B cell (primary cell): ENCODE measurements around the gene ZC3H18. TPM values are rescaled to one million over a fixed set of nuclear protein-coding genes. Genes with fewer than 3 reads are reported as not detected.

Experiments used
- ATAC-seq: fragments of 200-7000 bp; cut with Tn5 transposase; one replicate; pipeline ENCODE4 v1.10.0; 2021; ENCODE audit warnings: low read depth, mild to moderate bottlenecking, moderate number of reproducible peaks, moderate library complexity
- CTCF ChIA-PET: fragments of 350-600 bp; sonication (Branson Sonifier 250); formaldehyde crosslinking; loops from one replicate; lab custom pipeline; 2021; ENCODE audit warnings: antibody characterized with exemption, inconsistent platforms; lab: Charles Lee
- POLR2A ChIA-PET: fragments of 350-600 bp; sonication (Branson Sonifier 250); formaldehyde crosslinking; loops from one replicate; lab custom pipeline; 2021; ENCODE audit warnings: antibody characterized with exemption; lab: Charles Lee
- DNase-seq: peaks from one replicate; pipeline ENCODE4 v3.0.0; 2013
- H2AFZ ChIP-seq: 2 replicates; pipeline ENCODE4 v1.6.1; 2012; ENCODE audit warnings: mild to moderate bottlenecking, low read depth, low read length; ENCODE audit not compliant: insufficient read depth, poor library complexity, severe bottlenecking
- H3K27ac ChIP-seq, 2 donors: 1 replicate in 1 of 2; 2 replicates in 1 of 2; pipeline ENCODE4 v1.5.1; 2012 to 2013; ENCODE audit warnings: low read length in 2 of 2, mild to moderate bottlenecking in 2 of 2, moderate library complexity in 1 of 2
- H3K27me3 ChIP-seq, 4 experiments: fragments of 200-600 bp in 1 of 4; sonication (generic) in 1 of 4; replicated peaks in 1 of 4; 1 replicate in 2 of 4; 2 replicates in 2 of 4; pipeline versions ENCODE4 v1.6.1 to v1.7.0; 2013 to 2016; ENCODE audit warnings: low read length in 3 of 4, mild to moderate bottlenecking in 2 of 4, mixed read lengths in 1 of 4, moderate library complexity in 1 of 4; ENCODE audit not compliant: insufficient read depth in 4 of 4, control insufficient read depth in 3 of 4; ENCODE audit errors: control extremely low read depth in 1 of 4
- H3K36me3 ChIP-seq, 2 experiments: replicated peaks in 1 of 2; 1 replicate in 1 of 2; 2 replicates in 1 of 2; pipeline versions ENCODE4 v1.6.1 to v1.7.1; 2013; ENCODE audit warnings: low read length in 1 of 2; ENCODE audit not compliant: insufficient read depth in 2 of 2, control insufficient read depth in 1 of 2; ENCODE audit errors: control extremely low read depth in 1 of 2, extremely low read depth in 1 of 2
- H3K4me1 ChIP-seq, 2 donors: fragments of 200-600 bp in 1 of 2; sonication (generic) in 1 of 2; 1 replicate in 1 of 2; 2 replicates in 1 of 2; pipeline versions ENCODE4 v1.5.1 to v1.6.1; 2013 to 2017; ENCODE audit warnings: low read length in 2 of 2; ENCODE audit not compliant: control insufficient read depth in 2 of 2, insufficient read depth in 2 of 2
- H3K4me2 ChIP-seq: replicated peaks from 2 replicates; pipeline ENCODE3; 2012; ENCODE audit warnings: mild to moderate bottlenecking, low read depth, low read length; ENCODE audit not compliant: poor library complexity, severe bottlenecking
- H3K4me3 ChIP-seq, 5 experiments: fragments of 200-600 bp in 1 of 5; sonication (generic) in 1 of 5; 1 replicate in 3 of 5; 2 replicates in 2 of 5; pipeline versions ENCODE4 v1.5.1 to v1.7.0; 2011 to 2016; ENCODE audit warnings: low read length in 4 of 5, mild to moderate bottlenecking in 4 of 5, low read depth in 2 of 5, control low read depth in 1 of 5, moderate library complexity in 1 of 5; ENCODE audit not compliant: insufficient read depth in 1 of 5; ENCODE audit errors: control extremely low read depth in 1 of 5, extremely low read depth in 1 of 5
- H3K79me2 ChIP-seq: fragments of 200-600 bp; sonication (generic); one replicate; pipeline ENCODE4 v1.6.0; 2016; ENCODE audit warnings: low read length; ENCODE audit not compliant: control insufficient read depth, insufficient read depth
- H3K9ac ChIP-seq: fragments of 200-600 bp; sonication (generic); 2 replicates; pipeline ENCODE4 v1.6.1; 2017; ENCODE audit warnings: mild to moderate bottlenecking, low read length, moderate library complexity
- H3K9me3 ChIP-seq, 3 donors: one replicate each; pipeline versions ENCODE4 v1.6.1 to v1.7.1; 2013; ENCODE audit warnings: low read length in 2 of 3; ENCODE audit not compliant: control insufficient read depth in 2 of 3, insufficient read depth in 1 of 3; ENCODE audit errors: control extremely low read depth in 1 of 3
- H4K20me1 ChIP-seq: 2 replicates; pipeline ENCODE4 v1.6.0; 2012; ENCODE audit warnings: mild to moderate bottlenecking, low read length; ENCODE audit not compliant: insufficient read depth, control insufficient read depth, poor library complexity, severe bottlenecking
- H3K27ac Mint-ChIP-seq: one replicate; pipeline ENCODE4 v1.8.0; 2021; ENCODE audit warnings: mixed read lengths
- H3K27me3 Mint-ChIP-seq: one replicate; pipeline ENCODE4 v1.8.0; 2021; ENCODE audit warnings: mixed read lengths
- H3K4me1 Mint-ChIP-seq: one replicate; pipeline ENCODE4 v1.8.0; 2021; ENCODE audit warnings: mixed read lengths
- H3K4me3 Mint-ChIP-seq: one replicate; pipeline ENCODE4 v1.8.0; 2021; ENCODE audit warnings: mixed read lengths
- H3K9me3 Mint-ChIP-seq: one replicate; pipeline ENCODE4 v1.8.0; 2022; ENCODE audit warnings: mixed read lengths; ENCODE audit not compliant: insufficient read depth
- EZH2 ChIP-seq: IDR thresholded peaks from 2 replicates; pipeline ENCODE4 v1.6.1; 2012; ENCODE audit warnings: borderline replicate concordance, low read depth, mild to moderate bottlenecking, moderate library complexity, low read length; ENCODE audit not compliant: insufficient read depth, poor library complexity, severe bottlenecking
- WGBS: methylation state at CpG from one replicate; pipeline ENCODE4 v1.1.5; 2013; ENCODE audit warnings: missing lambda C conversion rate; ENCODE audit not compliant: insufficient coverage; 5-methylcytosine and 5-hydroxymethylcytosine counted together
- intact Hi-C: fragments of 100-400 bp; cut with micrococcal nuclease; formaldehyde crosslinking; loops from one replicate; pipeline ENCODE4 v1.10.0; 2022
- polyA plus RNA-seq: library from polyadenylated mRNA; depleted of rRNA; stranded (reverse); fragments of >200 nt; gene quantifications from 2 replicates; pipeline ENCODE4 v1.2.3, GENCODE V29; 2012
- total RNA-seq, 2 donors: library from RNA; stranded (reverse); fragments of 120-200 nt in 1 of 2; gene quantifications; 1 replicate in 1 of 2; 2 replicates in 1 of 2; pipeline versions ENCODE4 v1.2.3 to v1.2.4, GENCODE V29; 2013 to 2022
- TF ChIP-seq, protein P1 (sequence below): fragments of 200-600 bp; IDR thresholded peaks from one replicate; pipeline ENCODE4 v1.8.0; 2022; ENCODE audit warnings: antibody characterized with exemption, mild to moderate bottlenecking

The ZC3H18 gene
- total and polyA plus RNA-seq, 2 donors (not counting 1 experiment from before 2014, with no cell fraction given), result 40.4 to 74.2 TPM

DNA sequence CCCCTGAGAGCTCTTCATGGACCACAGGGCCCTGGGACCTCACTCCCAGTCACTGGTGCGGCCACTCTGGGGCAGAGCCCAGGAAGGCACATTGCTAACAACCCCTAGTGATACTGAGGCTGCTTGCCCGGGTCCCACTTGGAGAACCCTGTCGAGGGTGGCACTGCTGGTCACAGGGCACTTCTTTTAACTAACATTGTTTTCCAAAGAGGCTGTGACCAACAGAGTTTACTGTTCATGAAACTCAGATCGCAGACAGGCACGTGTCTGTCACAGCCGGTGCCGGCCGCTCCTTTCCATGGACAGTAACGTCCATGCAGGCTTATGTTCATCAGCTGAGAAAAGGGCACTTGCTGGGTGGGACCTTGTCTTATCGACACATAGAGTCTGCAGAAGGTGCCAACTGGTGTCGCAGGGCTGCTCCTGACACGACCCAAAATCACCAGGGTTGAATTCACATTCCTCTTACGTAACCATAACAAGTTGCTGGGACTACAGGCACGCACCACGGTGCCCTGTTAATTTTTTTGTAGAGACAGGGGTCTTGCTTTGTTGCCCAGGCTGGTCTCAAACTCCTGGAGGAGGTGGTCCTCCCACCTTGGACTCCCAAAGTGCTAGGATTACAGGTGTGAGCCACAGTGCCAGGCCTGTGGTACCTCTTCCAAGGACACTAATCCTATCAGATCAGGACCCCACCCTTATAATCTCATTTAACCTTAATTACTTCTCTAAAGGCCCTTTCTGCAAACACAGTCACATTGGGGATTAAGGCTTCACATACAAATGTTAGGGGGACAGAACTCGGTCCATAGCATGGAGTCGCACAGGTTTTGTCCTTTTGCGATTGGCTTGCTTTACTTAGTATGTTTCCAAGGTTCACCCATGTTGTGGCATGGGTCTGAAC, 1.2 kb upstream of the ZC3H18 start:
- TF ChIP-seq EZH2, result no peak
- TF ChIP-seq, protein P1, sequence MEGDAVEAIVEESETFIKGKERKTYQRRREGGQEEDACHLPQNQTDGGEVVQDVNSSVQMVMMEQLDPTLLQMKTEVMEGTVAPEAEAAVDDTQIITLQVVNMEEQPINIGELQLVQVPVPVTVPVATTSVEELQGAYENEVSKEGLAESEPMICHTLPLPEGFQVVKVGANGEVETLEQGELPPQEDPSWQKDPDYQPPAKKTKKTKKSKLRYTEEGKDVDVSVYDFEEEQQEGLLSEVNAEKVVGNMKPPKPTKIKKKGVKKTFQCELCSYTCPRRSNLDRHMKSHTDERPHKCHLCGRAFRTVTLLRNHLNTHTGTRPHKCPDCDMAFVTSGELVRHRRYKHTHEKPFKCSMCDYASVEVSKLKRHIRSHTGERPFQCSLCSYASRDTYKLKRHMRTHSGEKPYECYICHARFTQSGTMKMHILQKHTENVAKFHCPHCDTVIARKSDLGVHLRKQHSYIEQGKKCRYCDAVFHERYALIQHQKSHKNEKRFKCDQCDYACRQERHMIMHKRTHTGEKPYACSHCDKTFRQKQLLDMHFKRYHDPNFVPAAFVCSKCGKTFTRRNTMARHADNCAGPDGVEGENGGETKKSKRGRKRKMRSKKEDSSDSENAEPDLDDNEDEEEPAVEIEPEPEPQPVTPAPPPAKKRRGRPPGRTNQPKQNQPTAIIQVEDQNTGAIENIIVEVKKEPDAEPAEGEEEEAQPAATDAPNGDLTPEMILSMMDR, result no peak
- 87% methylated on average over 18 of the region's 18 CpGs for WGBS

More for the DNA sequence above, 1.2 kb upstream of the ZC3H18 start:
- CTCF ChIA-PET, result interaction anchor here (2.1 kb wide), 1 partner anchor 64 kb away, joined by 8 read pairs; no protein-coding TSS in a partner anchor
- peaks cover 17 to 18% of the 10 kb centered on the region in 2 donors for H3K4me1 ChIP-seq
- H3K79me2 ChIP-seq, result peaks cover 34% of the 10 kb centered on the region
- Mint-ChIP-seq H3K9me3 (no peaks in the 10 kb centered on the region), H3K27me3 (no peaks in the 10 kb centered on the region), H3K4me3 (peak overlapping the region; percentile 90), H3K27ac (peak overlapping the region; percentile 91), H3K4me1 (peaks cover 25% of the 10 kb centered on the region)
- H3K27me3 ChIP-seq, result no peaks in the 10 kb centered on the region
- no peaks in the 10 kb centered on the region for H3K9me3 ChIP-seq
- intact Hi-C loops, result no loop called here
- no peaks in the 10 kb centered on the region for H3K36me3 ChIP-seq
- peak overlapping the region; percentile 81 for H3K9ac ChIP-seq
- POLR2A ChIA-PET, result no interaction called here
- peak overlapping the region; percentile 92 for H3K4me2 ChIP-seq
- ATAC-seq, result no peak
- H2AFZ ChIP-seq, result peak overlapping the region; percentile 84
- H3K4me3 ChIP-seq, result peak overlapping the region in 4 of 5 experiments; percentile 63 to 72 (median 68)
- peaks cover 34% of the 10 kb centered on the region for H4K20me1 ChIP-seq
- H3K27ac ChIP-seq, result peak overlapping the region in 1 of 2 donors; percentile 87
- no peak for DNase-seq
